IMR-90 (cell line): ENCODE data around the gene C12orf60. TPM values are rescaled to one million over a fixed set of nuclear protein-coding genes. Genes with fewer than 3 reads are reported as not detected.

Experiments
- ATAC-seq: fragments of 200-7000 bp; cut with Tn5 transposase; 2 replicates; pipeline ENCODE4 v1.9.1; 2020; ENCODE audit warnings: low read depth, mild to moderate bottlenecking, moderate library complexity
- BruUV-seq: library from RNA; stranded (reverse); fragments of 400-500 nt; replicated peaks from 2 replicates; lab custom pipeline; 2021; lab: Mats Ljungman, UMichigan
- CTCF ChIA-PET: fragments of 300-600 bp; formaldehyde crosslinking; extraction: SDS; loops from one replicate; lab custom pipeline; 2021; ENCODE audit warnings: antibody characterized with exemption; lab: Yijun Ruan, JAX
- POLR2A ChIA-PET: fragments of 300-600 bp; sonication (Branson Sonifier 250); formaldehyde crosslinking; loops from one replicate; lab custom pipeline; 2022; ENCODE audit warnings: antibody characterized with exemption; ENCODE audit not compliant: unreplicated experiment; lab: Charles Lee
- DNase-seq: peaks from one replicate; pipeline ENCODE4 v3.0.0; 2013
- H2AFZ ChIP-seq: replicated peaks from 2 replicates; pipeline ENCODE3; 2013; ENCODE audit warnings: low read length, mild to moderate bottlenecking; ENCODE audit not compliant: poor library complexity
- H2AK5ac ChIP-seq: 2 replicates; pipeline ENCODE4 v1.6.1; 2013; ENCODE audit warnings: low read depth, low read length, inconsistent platforms
- H2AK9ac ChIP-seq: replicated peaks from 2 replicates; pipeline ENCODE3; 2013; ENCODE audit warnings: mild to moderate bottlenecking, low read depth, low read length, moderate library complexity; ENCODE audit not compliant: poor library complexity
- H2BK120ac ChIP-seq: 2 replicates; pipeline ENCODE4 v1.6.1; 2013; ENCODE audit warnings: low read depth, low read length, inconsistent platforms
- H2BK15ac ChIP-seq: 3 replicates; pipeline ENCODE4 v1.6.1; 2013; ENCODE audit warnings: low read depth, low read length, inconsistent platforms
- H2BK20ac ChIP-seq: 2 replicates; pipeline ENCODE4 v1.6.1; 2013; ENCODE audit warnings: low read depth, mild to moderate bottlenecking, inconsistent platforms, low read length, moderate library complexity
- H2BK5ac ChIP-seq: 2 replicates; pipeline ENCODE4 v1.6.1; 2013; ENCODE audit warnings: mild to moderate bottlenecking, low read depth, low read length, inconsistent platforms; ENCODE audit not compliant: poor library complexity, severe bottlenecking
- H3K14ac ChIP-seq: replicated peaks from 2 replicates; pipeline ENCODE4 v1.6.1; 2013; ENCODE audit warnings: low read depth, low read length, inconsistent platforms
- H3K18ac ChIP-seq: 2 replicates; pipeline ENCODE4 v1.6.1; 2013; ENCODE audit warnings: low read depth, low read length, control low read depth
- H3K23ac ChIP-seq: 2 replicates; pipeline ENCODE4 v1.6.1; 2013; ENCODE audit warnings: low read depth, low read length, inconsistent platforms
- H3K27ac ChIP-seq: 2 replicates; pipeline ENCODE4 v1.5.1; 2013; ENCODE audit warnings: mild to moderate bottlenecking, control low read depth, low read length; ENCODE audit not compliant: insufficient read depth
- H3K27me3 ChIP-seq: 2 replicates; pipeline ENCODE4 v1.6.1; 2013; ENCODE audit warnings: low read length; ENCODE audit not compliant: control insufficient read depth, insufficient read depth
- H3K36me3 ChIP-seq: 2 replicates; pipeline ENCODE4 v1.6.1; 2013; ENCODE audit warnings: low read length, mixed read lengths; ENCODE audit not compliant: control insufficient read depth, insufficient read depth
- H3K4ac ChIP-seq: 2 replicates; pipeline ENCODE4 v1.6.1; 2013; ENCODE audit warnings: low read depth, low read length, inconsistent platforms
- H3K4me1 ChIP-seq: 2 replicates; pipeline ENCODE4 v1.6.1; 2013; ENCODE audit warnings: low read length, mixed read lengths; ENCODE audit not compliant: control insufficient read depth, insufficient read depth
- H3K4me2 ChIP-seq: 2 replicates; pipeline ENCODE4 v1.6.1; 2013; ENCODE audit warnings: low read depth, mild to moderate bottlenecking, control low read depth, low read length, moderate library complexity
- H3K4me3 ChIP-seq: 2 replicates; pipeline ENCODE4 v1.5.1; 2013; ENCODE audit warnings: low read depth, mild to moderate bottlenecking, control low read depth, low read length, moderate library complexity; ENCODE audit not compliant: insufficient read depth
- H3K56ac ChIP-seq: 2 replicates; pipeline ENCODE4 v1.6.1; 2013; ENCODE audit warnings: low read length, inconsistent platforms; ENCODE audit not compliant: insufficient read depth; ENCODE audit errors: extremely low read depth
- H3K79me1 ChIP-seq, 2 experiments: 2 replicates each; pipeline ENCODE4 v1.6.1; 2013; ENCODE audit warnings: low read length in 2 of 2, inconsistent platforms in 1 of 2, low read depth in 1 of 2
- H3K9ac ChIP-seq: 2 replicates; pipeline ENCODE4 v1.6.1; 2013; ENCODE audit warnings: low read depth, low read length, control low read depth
- H3K9me1 ChIP-seq: 2 replicates; pipeline ENCODE4 v1.6.1; 2013; ENCODE audit warnings: low read length, inconsistent platforms; ENCODE audit not compliant: insufficient read depth
- H3K9me3 ChIP-seq: 2 replicates; pipeline ENCODE4 v1.6.1; 2013; ENCODE audit warnings: low read length; ENCODE audit not compliant: control insufficient read depth, insufficient read depth
- H4K20me1 ChIP-seq: 2 replicates; pipeline ENCODE4 v1.6.1; 2013; ENCODE audit warnings: low read length, inconsistent platforms; ENCODE audit not compliant: insufficient read depth
- H4K5ac ChIP-seq: 2 replicates; pipeline ENCODE4 v1.6.1; 2013; ENCODE audit warnings: mild to moderate bottlenecking, low read depth, low read length, control low read depth
- H4K8ac ChIP-seq, 2 experiments: 2 replicates each; pipeline ENCODE4 v1.6.1; 2013; ENCODE audit warnings: low read depth in 2 of 2, low read length in 2 of 2, control low read depth in 1 of 2, inconsistent platforms in 1 of 2
- H4K91ac ChIP-seq: 2 replicates; pipeline ENCODE4 v1.6.1; 2013; ENCODE audit warnings: low read depth, low read length, inconsistent platforms; ENCODE audit not compliant: insufficient read depth
- FOS ChIP-seq: fragments of 150-350 bp; IDR thresholded peaks from 2 replicates; pipeline ENCODE4 v1.6.1; 2016; ENCODE audit warnings: low read depth, low read length
- SMC3 ChIP-seq: fragments of 150-350 bp; IDR thresholded peaks from 2 replicates; pipeline ENCODE4 v1.6.1; 2016; ENCODE audit warnings: low read depth, mild to moderate bottlenecking, antibody characterized with exemption, low read length, moderate library complexity
- WGBS, 2 experiments: methylation state at CpG; one replicate each; pipeline versions ENCODE4 v1.1.5 to v1.1.7; 2013; ENCODE audit warnings: missing lambda C conversion rate in 2 of 2; ENCODE audit not compliant: insufficient read length in 1 of 2; ENCODE audit errors: extremely low coverage in 2 of 2; 5-methylcytosine and 5-hydroxymethylcytosine counted together
- dilution Hi-C: fragments of 300-500 bp; cut with HindIII; formaldehyde crosslinking; loops from one replicate; pipeline ENCODE4 v1.14.3; 2018; ENCODE audit warnings: low sequenced_read_pairs; ENCODE audit not compliant: unreplicated experiment
- in situ Hi-C: fragments of 300-500 bp; cut with MboI; formaldehyde crosslinking; loops from 3 replicates; pipeline ENCODE4 v1.14.3; 2019; ENCODE audit warnings: low sequenced_read_pairs, inconsistent platforms, mixed read lengths
- intact Hi-C: fragments of 100-400 bp; cut with micrococcal nuclease; formaldehyde crosslinking; loops from 2 replicates; pipeline ENCODE4 v1.10.0; 2022
- polyA plus RNA-seq, 3 experiments: library from polyadenylated mRNA; depleted of rRNA; stranded (reverse); fragments of >200 nt; gene quantifications; 2 replicates each; pipeline ENCODE4 v1.2.3, GENCODE V29; 2012; ENCODE audit warnings: low replicate concordance in 1 of 3
- total RNA-seq: library from RNA; depleted of rRNA; stranded (reverse); fragments of >200 nt; gene quantifications from 2 replicates; pipeline ENCODE4 v1.2.3, GENCODE V29; 2012

The C12orf60 gene
- total and polyA plus RNA-seq, 2 of the 4 experiments (the other 2 are of a cell fraction) = 1.1 TPM

DNA sequence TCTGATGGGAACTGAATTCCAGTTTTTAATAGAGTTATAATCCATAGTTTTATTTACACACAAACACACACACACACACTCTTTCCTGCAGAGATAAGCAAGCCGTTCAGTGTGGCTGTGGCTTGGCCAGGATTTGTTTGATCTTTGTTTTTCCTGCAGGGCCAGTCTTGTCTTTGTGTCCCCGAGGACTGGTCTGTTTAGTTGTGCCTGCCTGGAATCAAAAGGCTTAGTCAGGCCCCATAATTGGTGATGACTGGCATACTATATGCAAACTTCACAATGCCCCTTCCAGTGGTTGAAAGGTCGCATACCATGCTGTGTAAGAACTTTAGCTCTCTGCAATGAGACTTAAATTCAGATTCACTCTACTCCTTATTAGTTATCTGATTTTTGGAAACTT lies 26.2 kb upstream of the C12orf60 start:
- Histone ChIP-seq H2AK5ac (no peak overlapping the region), H3K14ac (peak overlapping the region; percentile 30; the same call in 1 of the 2 replicates), H3K56ac (no peak overlapping the region), H4K8ac (peak overlapping the region in 1 of 2 experiments; percentile 46; a peak in 1 of 4 replicates), H3K23ac (peak overlapping the region; percentile 38; the same call in 1 of the 2 replicates), H4K20me1 (no peaks in the 10 kb centered on the region), H3K36me3 (no peaks in the 10 kb centered on the region), H3K79me1 (peaks cover 3 to 27% of the 10 kb centered on the region in 2 experiments; a peak in 2 of 4 replicates), H3K18ac (no peak overlapping the region), H3K9me3 (no peaks in the 10 kb centered on the region; the same call in 1 of the 2 replicates), H3K9ac (no peak overlapping the region), H3K4ac (no peak overlapping the region), H2BK20ac (no peak overlapping the region), H3K9me1 (peaks cover 6% of the 10 kb centered on the region; the same call in 1 of the 2 replicates), H2AFZ (no peak overlapping the region), H2BK120ac (no peak overlapping the region), H2BK15ac (no peak overlapping the region), H4K5ac (peak overlapping the region; percentile 22; the same call in 1 of the 2 replicates), H3K4me1 (peaks cover 8% of the 10 kb centered on the region), H3K4me2 (peak overlapping the region; percentile 10; the same call in 1 of the 2 replicates), H3K27me3 (no peaks in the 10 kb centered on the region), H2BK5ac (peak overlapping the region; percentile 21), H3K27ac (no peak overlapping the region), H4K91ac (no peak overlapping the region), H2AK9ac (no peak overlapping the region), H3K4me3 (no peak overlapping the region)
- ATAC-seq (no peak), DNase-seq (no peak)
- in situ Hi-C loops = loop anchor here (25.0 kb wide), 2 partner anchors 390 to 1110 kb away; partner anchors contain the start of gene STRAP
- CTCF ChIA-PET = no interaction called here
- intact Hi-C loops = loop anchor here (10.0 kb wide), 1 partner anchor 1568 kb away; the partner anchor contains the start of gene MGST1
- POLR2A ChIA-PET = interaction anchor here (0.7 kb wide), 1 partner anchor 21 kb away, joined by 3 read pairs; no protein-coding TSS in a partner anchor
- WGBS, 2 experiments = no CpG with 5 or more reads among the region's 3 CpGs
- dilution Hi-C loops = no loop called here
- no TSS peak for BruUV-seq
- TF ChIP-seq SMC3 = no peak
- no peak for TF ChIP-seq FOS
